ENCODE measurements around the gene TPRKB.

GRCh38 chr2:73730810-73731209, 6.3 kb downstream of the TPRKB start:
- TF ChIP-seq, protein P1, sequence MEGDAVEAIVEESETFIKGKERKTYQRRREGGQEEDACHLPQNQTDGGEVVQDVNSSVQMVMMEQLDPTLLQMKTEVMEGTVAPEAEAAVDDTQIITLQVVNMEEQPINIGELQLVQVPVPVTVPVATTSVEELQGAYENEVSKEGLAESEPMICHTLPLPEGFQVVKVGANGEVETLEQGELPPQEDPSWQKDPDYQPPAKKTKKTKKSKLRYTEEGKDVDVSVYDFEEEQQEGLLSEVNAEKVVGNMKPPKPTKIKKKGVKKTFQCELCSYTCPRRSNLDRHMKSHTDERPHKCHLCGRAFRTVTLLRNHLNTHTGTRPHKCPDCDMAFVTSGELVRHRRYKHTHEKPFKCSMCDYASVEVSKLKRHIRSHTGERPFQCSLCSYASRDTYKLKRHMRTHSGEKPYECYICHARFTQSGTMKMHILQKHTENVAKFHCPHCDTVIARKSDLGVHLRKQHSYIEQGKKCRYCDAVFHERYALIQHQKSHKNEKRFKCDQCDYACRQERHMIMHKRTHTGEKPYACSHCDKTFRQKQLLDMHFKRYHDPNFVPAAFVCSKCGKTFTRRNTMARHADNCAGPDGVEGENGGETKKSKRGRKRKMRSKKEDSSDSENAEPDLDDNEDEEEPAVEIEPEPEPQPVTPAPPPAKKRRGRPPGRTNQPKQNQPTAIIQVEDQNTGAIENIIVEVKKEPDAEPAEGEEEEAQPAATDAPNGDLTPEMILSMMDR (IDR thresholded peaks at IDR 0.05), result no peak
- TF ChIP-seq POLR2A (IDR thresholded peaks at IDR 0.05), result no peak
